ENCODE results near the gene PDE7B. TPM values are rescaled to one million over a fixed set of nuclear protein-coding genes. Genes with fewer than 3 reads are reported as not detected.

The PDE7B gene
- total and polyA plus RNA-seq, 2 donors (not counting 1 experiment from before 2014, with no cell fraction given) = 2.6 to 7.5 TPM

DNA sequence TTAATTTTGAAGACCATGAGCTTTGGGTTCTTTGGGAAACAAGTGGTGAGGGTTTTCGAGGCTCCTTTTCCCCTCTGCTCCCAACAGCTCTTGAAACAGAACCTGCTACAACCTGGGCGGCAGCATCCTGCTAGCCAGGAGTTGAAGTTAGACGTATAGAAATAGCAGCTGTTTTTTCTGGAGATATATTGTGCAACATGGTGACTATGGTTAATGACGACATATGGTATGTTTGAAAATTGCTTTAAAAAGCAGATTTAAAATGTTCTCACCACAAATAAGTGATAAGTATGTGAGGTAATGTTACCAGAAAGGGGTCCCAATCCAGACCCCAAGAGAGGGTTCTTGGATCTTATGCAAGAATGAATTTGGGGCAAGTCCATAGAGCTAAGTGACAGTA is 138.9 kb downstream of the PDE7B start:
- no peak for TF ChIP-seq EZH2 (IDR thresholded peaks at IDR 0.05; ENCODE audit: borderline replicate concordance, insufficient read depth, low read depth, low read length, poor library complexity, severe bottlenecking)
- TF ChIP-seq, protein P1, sequence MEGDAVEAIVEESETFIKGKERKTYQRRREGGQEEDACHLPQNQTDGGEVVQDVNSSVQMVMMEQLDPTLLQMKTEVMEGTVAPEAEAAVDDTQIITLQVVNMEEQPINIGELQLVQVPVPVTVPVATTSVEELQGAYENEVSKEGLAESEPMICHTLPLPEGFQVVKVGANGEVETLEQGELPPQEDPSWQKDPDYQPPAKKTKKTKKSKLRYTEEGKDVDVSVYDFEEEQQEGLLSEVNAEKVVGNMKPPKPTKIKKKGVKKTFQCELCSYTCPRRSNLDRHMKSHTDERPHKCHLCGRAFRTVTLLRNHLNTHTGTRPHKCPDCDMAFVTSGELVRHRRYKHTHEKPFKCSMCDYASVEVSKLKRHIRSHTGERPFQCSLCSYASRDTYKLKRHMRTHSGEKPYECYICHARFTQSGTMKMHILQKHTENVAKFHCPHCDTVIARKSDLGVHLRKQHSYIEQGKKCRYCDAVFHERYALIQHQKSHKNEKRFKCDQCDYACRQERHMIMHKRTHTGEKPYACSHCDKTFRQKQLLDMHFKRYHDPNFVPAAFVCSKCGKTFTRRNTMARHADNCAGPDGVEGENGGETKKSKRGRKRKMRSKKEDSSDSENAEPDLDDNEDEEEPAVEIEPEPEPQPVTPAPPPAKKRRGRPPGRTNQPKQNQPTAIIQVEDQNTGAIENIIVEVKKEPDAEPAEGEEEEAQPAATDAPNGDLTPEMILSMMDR (IDR thresholded peaks at IDR 0.05) = no peak
- Mint-ChIP-seq H3K27me3 (no peaks in the 10 kb centered on the region), H3K27ac (no peak overlapping the region), H3K4me1 (peaks cover 6% of the 10 kb centered on the region), H3K4me3 (no peak overlapping the region), H3K9me3 (ENCODE audit: insufficient read depth) (no peaks in the 10 kb centered on the region)
- DNase-seq (no peak), ATAC-seq (ENCODE audit: low read depth) (no peak)
- no peak overlapping the region for H3K9ac ChIP-seq (ENCODE audit: low read length)
- H3K4me1 ChIP-seq (ENCODE audit: control insufficient read depth in 2 of 2, insufficient read depth in 2 of 2, low read length in 2 of 2) = no peaks in the 10 kb centered on the region
- CTCF ChIA-PET = no interaction called here
- H3K27me3 ChIP-seq (replicated peaks in 1 of 4; ENCODE audit: control extremely low read depth in 1 of 4, control insufficient read depth in 3 of 4, insufficient read depth in 4 of 4, low read length in 3 of 4) = no peaks in the 10 kb centered on the region
- H3K36me3 ChIP-seq (replicated peaks in 1 of 2; ENCODE audit: control extremely low read depth in 1 of 2, control insufficient read depth in 1 of 2, extremely low read depth in 1 of 2, insufficient read depth in 2 of 2, low read length in 1 of 2) = no peaks in the 10 kb centered on the region
- intact Hi-C loops (cut with micrococcal nuclease) = no loop called here
- 100% methylated on average over 1 of the region's 4 CpGs for WGBS (ENCODE audit: insufficient coverage)
- POLR2A ChIA-PET = no interaction called here
- no peak overlapping the region for H3K4me3 ChIP-seq (ENCODE audit: control extremely low read depth in 1 of 5, extremely low read depth in 1 of 5, insufficient read depth in 1 of 5, low read depth in 2 of 5, low read length in 4 of 5)
- H3K9me3 ChIP-seq (ENCODE audit: control extremely low read depth in 1 of 3, control insufficient read depth in 2 of 3, insufficient read depth in 1 of 3, low read length in 2 of 3) = no peaks in the 10 kb centered on the region
- no peaks in the 10 kb centered on the region for H4K20me1 ChIP-seq (ENCODE audit: control insufficient read depth, insufficient read depth, low read length, poor library complexity, severe bottlenecking)
- H2AFZ ChIP-seq (ENCODE audit: insufficient read depth, low read depth, low read length, poor library complexity, severe bottlenecking) = no peak overlapping the region
- H3K27ac ChIP-seq (ENCODE audit: low read length in 2 of 2) = no peak overlapping the region
- no peak overlapping the region for H3K4me2 ChIP-seq (replicated peaks; ENCODE audit: low read depth, low read length, poor library complexity, severe bottlenecking)
- no peaks in the 10 kb centered on the region for H3K79me2 ChIP-seq (ENCODE audit: control insufficient read depth, insufficient read depth, low read length)

DNA sequence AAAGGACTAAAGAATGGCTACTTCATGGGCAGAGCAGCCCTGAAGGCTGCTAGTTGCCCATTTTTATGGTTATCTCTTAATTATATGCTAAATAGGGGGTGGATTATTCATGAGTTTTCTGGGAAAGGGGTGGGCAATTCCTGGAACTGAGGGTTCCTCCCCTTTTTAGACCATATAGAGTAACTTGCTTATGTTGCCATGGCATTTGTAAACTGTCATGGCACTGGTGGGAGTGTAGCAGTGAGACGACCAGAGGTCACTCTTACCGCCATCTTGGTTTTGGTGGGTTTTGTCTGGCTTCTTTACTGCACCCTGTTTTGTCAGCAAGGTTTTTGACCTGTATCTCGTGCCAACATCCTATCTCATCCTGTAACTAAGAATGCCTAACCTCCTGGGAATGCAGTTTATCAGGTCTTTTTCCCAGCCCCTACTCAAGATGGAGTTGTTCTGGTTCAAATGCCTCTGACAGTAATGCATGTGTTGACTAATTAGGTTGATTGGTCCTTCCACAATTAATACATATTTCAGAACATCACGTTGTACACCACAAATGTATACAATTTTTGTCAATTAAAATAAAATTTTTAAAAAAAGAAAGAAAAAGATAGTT is 139.5 kb downstream of the PDE7B start:
- TF ChIP-seq EZH2 (IDR thresholded peaks at IDR 0.05; ENCODE audit: borderline replicate concordance, insufficient read depth, low read depth, low read length, poor library complexity, severe bottlenecking) = no peak
- TF ChIP-seq, protein P1 (IDR thresholded peaks at IDR 0.05) = no peak
- no peaks in the 10 kb centered on the region for H3K9me3 Mint-ChIP-seq (ENCODE audit: insufficient read depth)
- DNase-seq = no peak
- H3K27ac Mint-ChIP-seq = no peak overlapping the region
- CTCF ChIA-PET = no interaction called here
- no peak overlapping the region for H2AFZ ChIP-seq (ENCODE audit: insufficient read depth, low read depth, low read length, poor library complexity, severe bottlenecking)
- H4K20me1 ChIP-seq (ENCODE audit: control insufficient read depth, insufficient read depth, low read length, poor library complexity, severe bottlenecking) = no peaks in the 10 kb centered on the region
- H3K4me2 ChIP-seq (replicated peaks; ENCODE audit: low read depth, low read length, poor library complexity, severe bottlenecking) = no peak overlapping the region
- H3K27ac ChIP-seq (ENCODE audit: low read length in 2 of 2) = no peak overlapping the region
- ATAC-seq (ENCODE audit: low read depth) = no peak
- H3K9ac ChIP-seq (ENCODE audit: low read length) = no peak overlapping the region
- peaks cover 6% of the 10 kb centered on the region for H3K4me1 Mint-ChIP-seq
- intact Hi-C loops (cut with micrococcal nuclease) = no loop called here
- no peak overlapping the region for H3K4me3 Mint-ChIP-seq
- H3K27me3 Mint-ChIP-seq = no peaks in the 10 kb centered on the region
- H3K9me3 ChIP-seq (ENCODE audit: control extremely low read depth in 1 of 3, control insufficient read depth in 2 of 3, insufficient read depth in 1 of 3, low read length in 2 of 3) = no peaks in the 10 kb centered on the region
- H3K36me3 ChIP-seq (replicated peaks in 1 of 2; ENCODE audit: control extremely low read depth in 1 of 2, control insufficient read depth in 1 of 2, extremely low read depth in 1 of 2, insufficient read depth in 2 of 2, low read length in 1 of 2) = no peaks in the 10 kb centered on the region
- no peak overlapping the region for H3K4me3 ChIP-seq (ENCODE audit: control extremely low read depth in 1 of 5, extremely low read depth in 1 of 5, insufficient read depth in 1 of 5, low read depth in 2 of 5, low read length in 4 of 5)
- no peaks in the 10 kb centered on the region for H3K27me3 ChIP-seq (replicated peaks in 1 of 4; ENCODE audit: control extremely low read depth in 1 of 4, control insufficient read depth in 3 of 4, insufficient read depth in 4 of 4, low read length in 3 of 4)
- no peaks in the 10 kb centered on the region for H3K4me1 ChIP-seq (ENCODE audit: control insufficient read depth in 2 of 2, insufficient read depth in 2 of 2, low read length in 2 of 2)
- no CpG with 5 or more reads among the region's 4 CpGs for WGBS (ENCODE audit: insufficient coverage)
- POLR2A ChIA-PET = no interaction called here
- H3K79me2 ChIP-seq (ENCODE audit: control insufficient read depth, insufficient read depth, low read length) = no peaks in the 10 kb centered on the region
